Mammary epithelial cell (primary cell): ENCODE measurements around the gene TRIM47.

Source experiments
- EZH2 ChIP-seq: IDR thresholded peaks from 2 replicates; pipeline ENCODE4 v1.6.1; 2012; ENCODE audit warnings: low read length, inconsistent platforms, borderline replicate concordance
- TF ChIP-seq, protein P1 (sequence below), 2 donors: IDR thresholded peaks in 1 of 2; conservative IDR thresholded peaks in 1 of 2; 2 replicates each; pipeline ENCODE4 v1.5.1; 2011 to 2012; ENCODE audit warnings: inconsistent platforms in 2 of 2, low read length in 2 of 2, mild to moderate bottlenecking in 2 of 2, control low read depth in 1 of 2, low read depth in 1 of 2; ENCODE audit not compliant: insufficient read depth in 1 of 2; ENCODE audit errors: extremely low read depth in 1 of 2

DNA sequence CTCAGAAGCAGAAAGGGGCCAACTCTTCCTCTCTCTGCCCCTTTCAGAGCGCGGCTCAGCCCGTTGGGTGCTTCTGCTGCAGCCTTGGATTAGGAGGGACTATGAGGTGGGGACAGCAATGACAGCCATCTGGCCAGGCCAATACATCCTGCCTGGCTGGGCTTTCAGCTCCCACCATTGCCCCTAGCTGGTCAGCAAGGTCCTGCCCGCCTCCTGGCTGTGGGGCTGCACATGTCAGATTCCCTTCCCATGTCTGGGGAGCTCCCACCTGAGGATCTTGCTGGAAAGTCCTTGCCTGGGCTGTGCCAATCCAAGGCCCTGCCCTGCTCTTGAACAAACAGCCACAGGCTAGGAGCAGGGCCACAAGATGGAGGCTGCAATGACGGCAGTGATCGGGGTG, 10.1 kb upstream of the TRIM47 start:
- TF ChIP-seq, protein P1, sequence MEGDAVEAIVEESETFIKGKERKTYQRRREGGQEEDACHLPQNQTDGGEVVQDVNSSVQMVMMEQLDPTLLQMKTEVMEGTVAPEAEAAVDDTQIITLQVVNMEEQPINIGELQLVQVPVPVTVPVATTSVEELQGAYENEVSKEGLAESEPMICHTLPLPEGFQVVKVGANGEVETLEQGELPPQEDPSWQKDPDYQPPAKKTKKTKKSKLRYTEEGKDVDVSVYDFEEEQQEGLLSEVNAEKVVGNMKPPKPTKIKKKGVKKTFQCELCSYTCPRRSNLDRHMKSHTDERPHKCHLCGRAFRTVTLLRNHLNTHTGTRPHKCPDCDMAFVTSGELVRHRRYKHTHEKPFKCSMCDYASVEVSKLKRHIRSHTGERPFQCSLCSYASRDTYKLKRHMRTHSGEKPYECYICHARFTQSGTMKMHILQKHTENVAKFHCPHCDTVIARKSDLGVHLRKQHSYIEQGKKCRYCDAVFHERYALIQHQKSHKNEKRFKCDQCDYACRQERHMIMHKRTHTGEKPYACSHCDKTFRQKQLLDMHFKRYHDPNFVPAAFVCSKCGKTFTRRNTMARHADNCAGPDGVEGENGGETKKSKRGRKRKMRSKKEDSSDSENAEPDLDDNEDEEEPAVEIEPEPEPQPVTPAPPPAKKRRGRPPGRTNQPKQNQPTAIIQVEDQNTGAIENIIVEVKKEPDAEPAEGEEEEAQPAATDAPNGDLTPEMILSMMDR (conservative IDR thresholded peaks at IDR 0.05 in 1 of 2, IDR thresholded peaks at IDR 0.05 in 1 of 2; ENCODE audit: extremely low read depth in 1 of 2, insufficient read depth in 1 of 2, low read depth in 1 of 2, low read length in 2 of 2), result no peak
- TF ChIP-seq EZH2, result no peak
